ENCODE data around the gene EPHA7.

DNA sequence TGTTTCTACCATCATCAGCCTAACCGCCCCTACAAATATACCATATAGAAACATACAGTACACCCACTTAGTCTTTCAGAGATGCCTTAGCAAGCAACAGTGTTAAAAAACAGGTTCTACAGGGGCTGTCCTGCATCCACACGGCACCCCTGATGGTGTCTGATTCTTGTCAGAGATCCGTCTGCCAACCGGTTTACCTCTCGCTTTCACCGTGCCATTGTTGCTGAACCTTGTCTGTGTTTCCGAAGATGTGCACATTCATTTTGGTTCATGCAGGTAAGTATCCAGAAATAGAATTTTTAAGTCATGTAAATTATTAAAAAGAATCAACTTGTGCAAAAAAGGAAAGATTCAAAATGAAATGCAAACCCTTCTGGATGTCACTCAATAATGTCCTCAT lies 52.9 kb downstream of the EPHA7 start:
- TF ChIP-seq, protein P1, sequence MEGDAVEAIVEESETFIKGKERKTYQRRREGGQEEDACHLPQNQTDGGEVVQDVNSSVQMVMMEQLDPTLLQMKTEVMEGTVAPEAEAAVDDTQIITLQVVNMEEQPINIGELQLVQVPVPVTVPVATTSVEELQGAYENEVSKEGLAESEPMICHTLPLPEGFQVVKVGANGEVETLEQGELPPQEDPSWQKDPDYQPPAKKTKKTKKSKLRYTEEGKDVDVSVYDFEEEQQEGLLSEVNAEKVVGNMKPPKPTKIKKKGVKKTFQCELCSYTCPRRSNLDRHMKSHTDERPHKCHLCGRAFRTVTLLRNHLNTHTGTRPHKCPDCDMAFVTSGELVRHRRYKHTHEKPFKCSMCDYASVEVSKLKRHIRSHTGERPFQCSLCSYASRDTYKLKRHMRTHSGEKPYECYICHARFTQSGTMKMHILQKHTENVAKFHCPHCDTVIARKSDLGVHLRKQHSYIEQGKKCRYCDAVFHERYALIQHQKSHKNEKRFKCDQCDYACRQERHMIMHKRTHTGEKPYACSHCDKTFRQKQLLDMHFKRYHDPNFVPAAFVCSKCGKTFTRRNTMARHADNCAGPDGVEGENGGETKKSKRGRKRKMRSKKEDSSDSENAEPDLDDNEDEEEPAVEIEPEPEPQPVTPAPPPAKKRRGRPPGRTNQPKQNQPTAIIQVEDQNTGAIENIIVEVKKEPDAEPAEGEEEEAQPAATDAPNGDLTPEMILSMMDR (IDR thresholded peaks at IDR 0.05): no peak
- TF ChIP-seq ZFX (IDR thresholded peaks at IDR 0.05; ENCODE audit: borderline replicate concordance): no peak
